ENCODE measurements around the gene NF1.

The NF1 gene

DNA sequence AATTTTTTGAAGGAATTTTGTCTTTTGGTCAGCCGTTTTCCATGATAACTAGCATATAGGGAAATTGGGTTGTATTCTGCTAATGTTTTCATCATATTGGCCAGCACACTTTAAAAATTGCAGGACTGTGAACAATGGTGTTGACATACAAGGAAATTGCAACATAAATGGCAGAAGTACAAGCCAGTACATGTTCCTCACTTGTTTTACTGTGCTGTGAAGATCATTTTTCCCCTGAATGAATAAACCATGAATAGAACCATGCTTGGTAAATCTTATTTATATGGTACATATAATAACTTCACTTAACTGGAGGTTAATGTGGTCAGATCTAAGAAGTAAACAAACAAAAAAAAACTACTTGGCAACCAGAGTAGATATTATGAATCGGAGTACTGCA lies 179.5 kb downstream of the NF1 start:
- Histone ChIP-seq H3K4me2 (ENCODE audit: low read depth, low read length) (no peak overlapping the region), H2AFZ (ENCODE audit: low read length) (no peak overlapping the region), H3F3A (ENCODE audit: insufficient read depth, low read length) (no peaks in the 10 kb centered on the region), H3K27me3 (replicated peaks; ENCODE audit: insufficient read depth, low read length) (no peaks in the 10 kb centered on the region), H4K20me1 (ENCODE audit: insufficient read depth, low read length) (no peaks in the 10 kb centered on the region), H3K27ac (ENCODE audit: low read length) (no peak overlapping the region), H3K4me1 (ENCODE audit: low read length) (no peaks in the 10 kb centered on the region), H3K9me3 (replicated peaks; ENCODE audit: insufficient read depth, low read length) (no peaks in the 10 kb centered on the region), H3K79me2 (ENCODE audit: low read length) (no peaks in the 10 kb centered on the region), H3K9ac (ENCODE audit: low read length) (no peak overlapping the region), H3K9me2 (replicated peaks; ENCODE audit: insufficient read depth, low read length) (no peaks in the 10 kb centered on the region), H3K4me3 (ENCODE audit: low read length) (no peak overlapping the region), H3K36me3 (replicated peaks; ENCODE audit: insufficient read depth, low read length) (no peaks in the 10 kb centered on the region)
- no peak for DNase-seq
- no peak for TF ChIP-seq EZH2phosphoT487 (IDR thresholded peaks at IDR 0.05; ENCODE audit: low read length)
- no peak for TF ChIP-seq EZH2 (optimal IDR thresholded peaks at IDR 0.05; ENCODE audit: low read depth, low read length)
- TF ChIP-seq, protein P1, sequence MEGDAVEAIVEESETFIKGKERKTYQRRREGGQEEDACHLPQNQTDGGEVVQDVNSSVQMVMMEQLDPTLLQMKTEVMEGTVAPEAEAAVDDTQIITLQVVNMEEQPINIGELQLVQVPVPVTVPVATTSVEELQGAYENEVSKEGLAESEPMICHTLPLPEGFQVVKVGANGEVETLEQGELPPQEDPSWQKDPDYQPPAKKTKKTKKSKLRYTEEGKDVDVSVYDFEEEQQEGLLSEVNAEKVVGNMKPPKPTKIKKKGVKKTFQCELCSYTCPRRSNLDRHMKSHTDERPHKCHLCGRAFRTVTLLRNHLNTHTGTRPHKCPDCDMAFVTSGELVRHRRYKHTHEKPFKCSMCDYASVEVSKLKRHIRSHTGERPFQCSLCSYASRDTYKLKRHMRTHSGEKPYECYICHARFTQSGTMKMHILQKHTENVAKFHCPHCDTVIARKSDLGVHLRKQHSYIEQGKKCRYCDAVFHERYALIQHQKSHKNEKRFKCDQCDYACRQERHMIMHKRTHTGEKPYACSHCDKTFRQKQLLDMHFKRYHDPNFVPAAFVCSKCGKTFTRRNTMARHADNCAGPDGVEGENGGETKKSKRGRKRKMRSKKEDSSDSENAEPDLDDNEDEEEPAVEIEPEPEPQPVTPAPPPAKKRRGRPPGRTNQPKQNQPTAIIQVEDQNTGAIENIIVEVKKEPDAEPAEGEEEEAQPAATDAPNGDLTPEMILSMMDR (IDR thresholded peaks at IDR 0.05; ENCODE audit: low read length) = no peak

DNA sequence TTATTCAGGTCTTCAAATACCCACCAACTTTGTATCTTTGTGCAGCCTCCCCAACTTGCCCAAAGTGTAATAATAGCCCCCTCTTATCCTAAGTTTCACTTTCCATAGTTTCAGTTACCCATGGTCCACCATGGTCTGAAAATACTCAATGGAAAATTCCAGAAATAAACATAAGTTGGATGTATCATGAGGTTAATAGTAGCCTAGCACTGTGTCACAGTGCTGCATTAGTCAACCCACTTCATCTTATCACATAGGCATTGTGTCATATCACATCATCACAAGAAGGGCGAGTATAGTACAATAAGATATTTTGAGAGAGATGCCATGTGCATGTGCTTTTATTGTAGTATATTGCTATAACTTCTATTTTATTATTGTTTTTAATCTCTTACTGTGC lies 180.3 kb downstream of the NF1 start:
- TF ChIP-seq, protein P1 (IDR thresholded peaks at IDR 0.05; ENCODE audit: low read length) = no peak
- TF ChIP-seq EZH2 (optimal IDR thresholded peaks at IDR 0.05; ENCODE audit: low read depth, low read length) (no peak), EZH2phosphoT487 (IDR thresholded peaks at IDR 0.05; ENCODE audit: low read length) (no peak)
- no peak overlapping the region for H2AFZ ChIP-seq (ENCODE audit: low read length)
- H3K4me2 ChIP-seq (ENCODE audit: low read depth, low read length) = no peak overlapping the region
- no peaks in the 10 kb centered on the region for H4K20me1 ChIP-seq (ENCODE audit: insufficient read depth, low read length)
- H3K79me2 ChIP-seq (ENCODE audit: low read length) = no peaks in the 10 kb centered on the region
- no peaks in the 10 kb centered on the region for H3K36me3 ChIP-seq (replicated peaks; ENCODE audit: insufficient read depth, low read length)
- H3K27ac ChIP-seq (ENCODE audit: low read length) = no peak overlapping the region
- H3K27me3 ChIP-seq (replicated peaks; ENCODE audit: insufficient read depth, low read length) = no peaks in the 10 kb centered on the region
- H3K4me1 ChIP-seq (ENCODE audit: low read length) = no peaks in the 10 kb centered on the region
- no peaks in the 10 kb centered on the region for H3K9me3 ChIP-seq (replicated peaks; ENCODE audit: insufficient read depth, low read length)
- no peaks in the 10 kb centered on the region for H3F3A ChIP-seq (ENCODE audit: insufficient read depth, low read length)
- H3K4me3 ChIP-seq (ENCODE audit: low read length) = no peak overlapping the region
- no peak overlapping the region for H3K9ac ChIP-seq (ENCODE audit: low read length)
- DNase-seq = no peak
- H3K9me2 ChIP-seq (replicated peaks; ENCODE audit: insufficient read depth, low read length) = no peaks in the 10 kb centered on the region

DNA sequence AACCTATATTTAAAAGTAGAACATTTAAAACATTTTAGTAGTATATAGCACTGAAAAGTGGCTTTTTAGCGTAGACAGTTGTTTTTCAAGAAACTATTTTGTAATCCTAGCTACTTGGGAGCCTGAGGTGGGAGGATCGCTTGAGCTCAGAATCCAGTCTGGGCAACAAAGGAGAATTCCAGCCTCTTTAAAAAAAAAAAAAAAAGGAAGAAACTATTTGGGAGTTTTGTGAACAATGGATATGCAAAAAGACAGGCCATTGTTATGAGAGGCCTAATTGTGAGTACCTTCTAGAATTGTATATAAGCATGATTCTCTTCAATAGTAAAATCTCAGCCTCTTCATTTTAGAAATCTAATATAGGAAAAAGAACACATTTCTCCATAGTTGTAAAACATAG lies 184.6 kb downstream of the NF1 start:
- no peaks in the 10 kb centered on the region for H4K20me1 ChIP-seq (ENCODE audit: insufficient read depth, low read length)
- no peaks in the 10 kb centered on the region for H3F3A ChIP-seq (ENCODE audit: insufficient read depth, low read length)
- H3K79me2 ChIP-seq (ENCODE audit: low read length) = no peaks in the 10 kb centered on the region
- no peaks in the 10 kb centered on the region for H3K9me3 ChIP-seq (replicated peaks; ENCODE audit: insufficient read depth, low read length)
- no peak overlapping the region for H3K9ac ChIP-seq (ENCODE audit: low read length)
- no peak overlapping the region for H3K4me2 ChIP-seq (ENCODE audit: low read depth, low read length)
- no peak overlapping the region for H3K4me3 ChIP-seq (ENCODE audit: low read length)
- no peaks in the 10 kb centered on the region for H3K9me2 ChIP-seq (replicated peaks; ENCODE audit: insufficient read depth, low read length)
- TF ChIP-seq, protein P1 (IDR thresholded peaks at IDR 0.05; ENCODE audit: low read length) = no peak
- no peak for TF ChIP-seq EZH2phosphoT487 (IDR thresholded peaks at IDR 0.05; ENCODE audit: low read length)
- no peak for TF ChIP-seq EZH2 (optimal IDR thresholded peaks at IDR 0.05; ENCODE audit: low read depth, low read length)
- H3K27me3 ChIP-seq (replicated peaks; ENCODE audit: insufficient read depth, low read length) = no peaks in the 10 kb centered on the region
- no peak for DNase-seq
- no peak overlapping the region for H3K27ac ChIP-seq (ENCODE audit: low read length)
- H3K4me1 ChIP-seq (ENCODE audit: low read length) = no peaks in the 10 kb centered on the region
- H2AFZ ChIP-seq (ENCODE audit: low read length) = no peak overlapping the region
- H3K36me3 ChIP-seq (replicated peaks; ENCODE audit: insufficient read depth, low read length) = no peaks in the 10 kb centered on the region
